ENCODE data around the gene TMEM212.
"Not testable (repeated sequence)": the region's sequence is repeated elsewhere in the genome, so short reads cannot be mapped to it uniquely, and the experiment has no call there.

TMEM212 gene

GRCh38 chr3:171812811-171813210 is 30.3 kb upstream of the TMEM212 start:
- Histone ChIP-seq H3K9ac (no peak overlapping the region), H3K36me3 (no peaks in the 10 kb centered on the region), H3K27ac (no peak overlapping the region), H4K20me1 (no peaks in the 10 kb centered on the region), H3K4me3 (no peak overlapping the region), H3K4me1 (peaks cover 40% of the 10 kb centered on the region), H3K9me3 (peaks cover 8% of the 10 kb centered on the region; the same call in 1 of the 2 replicates), H3K4me2 (no peak overlapping the region), H3K27me3 (no peaks in the 10 kb centered on the region)
- no peak for TF ChIP-seq Cebpa-rat (IDR thresholded peaks at IDR 0.05)

GRCh38 chr3:171813278-171813896 is 29.8 kb upstream of the TMEM212 start:
- Histone ChIP-seq H4K20me1 (no peaks in the 10 kb centered on the region), H3K36me3 (no peaks in the 10 kb centered on the region), H3K9me3 (peaks cover 9% of the 10 kb centered on the region; the same call in 1 of the 2 replicates), H3K4me3 (no peak overlapping the region), H3K27ac (peak overlapping the region; percentile 27; the same call in 1 of the 2 replicates), H3K9ac (no peak overlapping the region), H3K27me3 (no peaks in the 10 kb centered on the region), H3K4me2 (peak overlapping the region; percentile 44), H3K4me1 (peaks cover 40% of the 10 kb centered on the region)
- TF ChIP-seq Cebpa-rat (IDR thresholded peaks at IDR 0.05) = no peak

GRCh38 chr3:171813897-171814460 is 29.2 kb upstream of the TMEM212 start:
- Histone ChIP-seq H3K4me3 (no peak overlapping the region), H3K9me3 (peaks cover 9% of the 10 kb centered on the region; the same call in 1 of the 2 replicates), H3K4me1 (peaks cover 37% of the 10 kb centered on the region), H3K27me3 (no peaks in the 10 kb centered on the region), H3K36me3 (no peaks in the 10 kb centered on the region), H3K27ac (peak overlapping the region; percentile 27; the same call in 1 of the 2 replicates), H3K9ac (no peak overlapping the region), H3K4me2 (peak overlapping the region; percentile 44), H4K20me1 (no peaks in the 10 kb centered on the region)
- TF ChIP-seq Cebpa-rat (IDR thresholded peaks at IDR 0.05) = no peak

GRCh38 chr3:171814662-171815061 is 28.5 kb upstream of the TMEM212 start:
- not testable (repeated sequence) for H3K4me2 ChIP-seq, H3K36me3 ChIP-seq, H3K9ac ChIP-seq, H3K27ac ChIP-seq, H3K9me3 ChIP-seq, H4K20me1 ChIP-seq, H3K27me3 ChIP-seq, H3K4me3 ChIP-seq
- peaks cover 30% of the 10 kb centered on the region for H3K4me1 ChIP-seq

- H4K20me1 ChIP-seq = no peaks in the 10 kb centered on the region
- no peak overlapping the region for H3K4me2 ChIP-seq
- peaks cover 9% of the 10 kb centered on the region; the same call in 1 of the 2 replicates for H3K9me3 ChIP-seq
- H3K27ac ChIP-seq = no peak overlapping the region
- H3K4me3 ChIP-seq = no peak overlapping the region
- no peaks in the 10 kb centered on the region for H3K36me3 ChIP-seq
- no peaks in the 10 kb centered on the region for H3K27me3 ChIP-seq
- H3K4me1 ChIP-seq = peaks cover 23% of the 10 kb centered on the region
- H3K9ac ChIP-seq = no peak overlapping the region
- TF ChIP-seq Cebpa-rat (IDR thresholded peaks at IDR 0.05) = no peak
Observed at GRCh38 chr3:171815973-171816595, 27.1 kb upstream of the TMEM212 start.

GRCh38 chr3:171817074-171817800 is 25.9 kb upstream of the TMEM212 start:
- H3K9me3 ChIP-seq = peaks cover 9% of the 10 kb centered on the region; the same call in 1 of the 2 replicates
- no peak overlapping the region for H3K4me3 ChIP-seq
- H3K9ac ChIP-seq = no peak overlapping the region
- H3K27ac ChIP-seq = no peak overlapping the region
- H3K4me1 ChIP-seq = peaks cover 16% of the 10 kb centered on the region
- H3K36me3 ChIP-seq = no peaks in the 10 kb centered on the region
- H3K27me3 ChIP-seq = no peaks in the 10 kb centered on the region
- TF ChIP-seq Cebpa-rat (IDR thresholded peaks at IDR 0.05) = no peak
- H4K20me1 ChIP-seq = no peaks in the 10 kb centered on the region
- H3K4me2 ChIP-seq = no peak overlapping the region

- no peaks in the 10 kb centered on the region for H3K36me3 ChIP-seq
- no peak for TF ChIP-seq Cebpa-rat (IDR thresholded peaks at IDR 0.05)
- no peak overlapping the region for H3K4me3 ChIP-seq
- 0 out of 2 replicates have a peak, but pooled peaks cover 4% of the 10 kb centered on the region for H3K9me3 ChIP-seq
- H3K4me2 ChIP-seq = no peak overlapping the region
- no peak overlapping the region for H3K27ac ChIP-seq
- H4K20me1 ChIP-seq = no peaks in the 10 kb centered on the region
- no peaks in the 10 kb centered on the region for H3K4me1 ChIP-seq
- no peaks in the 10 kb centered on the region for H3K27me3 ChIP-seq
- H3K9ac ChIP-seq = no peak overlapping the region
Observed at GRCh38 chr3:171821044-171821443, 22.1 kb upstream of the TMEM212 start.

- Histone ChIP-seq H3K36me3 (no peaks in the 10 kb centered on the region), H3K4me3 (no peak overlapping the region), H3K9me3 (0 out of 2 replicates have a peak, but pooled peaks cover 4% of the 10 kb centered on the region), H3K4me1 (no peaks in the 10 kb centered on the region), H4K20me1 (no peaks in the 10 kb centered on the region), H3K4me2 (no peak overlapping the region), H3K9ac (no peak overlapping the region), H3K27ac (no peak overlapping the region), H3K27me3 (no peaks in the 10 kb centered on the region)
- TF ChIP-seq Cebpa-rat (IDR thresholded peaks at IDR 0.05) = no peak
Observed at GRCh38 chr3:171821778-171822358, 21.3 kb upstream of the TMEM212 start.

GRCh38 chr3:171822431-171823106 is 20.6 kb upstream of the TMEM212 start:
- no peaks in the 10 kb centered on the region for H3K4me1 ChIP-seq

More at GRCh38 chr3:171822431-171823106, 20.6 kb upstream of the TMEM212 start:
- H3K27ac ChIP-seq = no peak overlapping the region
- H3K9ac ChIP-seq = no peak overlapping the region
- no peak for TF ChIP-seq Cebpa-rat (IDR thresholded peaks at IDR 0.05)
- H3K36me3 ChIP-seq = no peaks in the 10 kb centered on the region
- no peaks in the 10 kb centered on the region for H4K20me1 ChIP-seq
- no peak overlapping the region for H3K4me3 ChIP-seq
- 0 out of 2 replicates have a peak, but pooled peaks cover 3% of the 10 kb centered on the region for H3K9me3 ChIP-seq
- H3K27me3 ChIP-seq = no peaks in the 10 kb centered on the region
- no peak overlapping the region for H3K4me2 ChIP-seq
